ENCODE measurements around the gene GPR158. TPM values are rescaled to one million over a fixed set of nuclear protein-coding genes. Genes with fewer than 3 reads are reported as not detected.

GPR158 gene
- total and polyA plus RNA-seq, 2 experiments from 2014 or later = not detected

- in situ Hi-C loops (cut with MboI) = no loop called here
Measured at GRCh38 chr10:25398680-25399079, 223.9 kb downstream of the GPR158 start.

GRCh38 chr10:25405871-25406270 is 231.1 kb downstream of the GPR158 start:
- no peaks in the 10 kb centered on the region for H3K36me3 ChIP-seq (ENCODE audit: low read depth)
- no peaks in the 10 kb centered on the region for H3K9me3 ChIP-seq (ENCODE audit: low read depth)
- in situ Hi-C loops (cut with MboI) = no loop called here
- H3K27ac ChIP-seq = no peak overlapping the region
- H3K9ac ChIP-seq = no peak overlapping the region
- no peak overlapping the region for H2AFZ ChIP-seq
- WGBS, 2 experiments (ENCODE audit: low coverage in 1 of 2, low lambda C conversion rate in 2 of 2, missing lambda C conversion rate in 2 of 2) = 0 to 3% methylated on average over 1 of the region's 1 CpG
- no peaks in the 10 kb centered on the region for H3K27me3 ChIP-seq (replicated peaks; ENCODE audit: insufficient read depth)
- H3K79me2 ChIP-seq (ENCODE audit: insufficient read depth) = no peaks in the 10 kb centered on the region
- no peaks in the 10 kb centered on the region for H4K20me1 ChIP-seq (ENCODE audit: insufficient read depth)
- H3K4me2 ChIP-seq (ENCODE audit: unreplicated experiment) = no peak overlapping the region
- H3K4me1 ChIP-seq (ENCODE audit: insufficient read depth) = no peaks in the 10 kb centered on the region
- H3K9me2 ChIP-seq (ENCODE audit: insufficient read depth) = no peaks in the 10 kb centered on the region
- H3F3A ChIP-seq (ENCODE audit: insufficient read depth) = no peaks in the 10 kb centered on the region
- H3K4me3 ChIP-seq = no peak overlapping the region
- DNase-seq = no peak
- no peak for TF ChIP-seq EZH2phosphoT487 (IDR thresholded peaks at IDR 0.05; ENCODE audit: insufficient read depth, low read depth)
- no peak for TF ChIP-seq EZH2 (IDR thresholded peaks at IDR 0.05; ENCODE audit: insufficient read depth, poor library complexity, severe bottlenecking)

More at GRCh38 chr10:25398680-25399079, 223.9 kb downstream of the GPR158 start:
- Histone ChIP-seq H3K4me1 (ENCODE audit: insufficient read depth) (no peaks in the 10 kb centered on the region), H3K4me2 (ENCODE audit: unreplicated experiment) (no peak overlapping the region), H3K9me3 (ENCODE audit: low read depth) (no peaks in the 10 kb centered on the region), H3F3A (ENCODE audit: insufficient read depth) (no peaks in the 10 kb centered on the region), H3K36me3 (ENCODE audit: low read depth) (no peaks in the 10 kb centered on the region), H3K79me2 (ENCODE audit: insufficient read depth) (no peaks in the 10 kb centered on the region), H2AFZ (no peak overlapping the region), H3K4me3 (no peak overlapping the region), H3K27ac (no peak overlapping the region), H4K20me1 (ENCODE audit: insufficient read depth) (no peaks in the 10 kb centered on the region), H3K9ac (no peak overlapping the region), H3K9me2 (ENCODE audit: insufficient read depth) (no peaks in the 10 kb centered on the region), H3K27me3 (replicated peaks; ENCODE audit: insufficient read depth) (no peaks in the 10 kb centered on the region)
- WGBS, 2 experiments (ENCODE audit: low coverage in 1 of 2, low lambda C conversion rate in 2 of 2, missing lambda C conversion rate in 2 of 2) = 16 to 18% methylated on average over 3 of the region's 3 CpGs
- no peak for DNase-seq
- TF ChIP-seq EZH2 (IDR thresholded peaks at IDR 0.05; ENCODE audit: insufficient read depth, poor library complexity, severe bottlenecking) (no peak), EZH2phosphoT487 (IDR thresholded peaks at IDR 0.05; ENCODE audit: insufficient read depth, low read depth) (no peak)

- no peaks in the 10 kb centered on the region for H3K4me1 ChIP-seq (ENCODE audit: insufficient read depth)
- no peak overlapping the region for H3K27ac ChIP-seq
- H3K9me2 ChIP-seq (ENCODE audit: insufficient read depth) = no peaks in the 10 kb centered on the region
- WGBS, 2 experiments (ENCODE audit: low coverage in 1 of 2, low lambda C conversion rate in 2 of 2, missing lambda C conversion rate in 2 of 2) = 3 to 8% methylated on average over 2 of the region's 2 CpGs
- no peaks in the 10 kb centered on the region for H4K20me1 ChIP-seq (ENCODE audit: insufficient read depth)
- TF ChIP-seq EZH2 (IDR thresholded peaks at IDR 0.05; ENCODE audit: insufficient read depth, poor library complexity, severe bottlenecking) (no peak), EZH2phosphoT487 (IDR thresholded peaks at IDR 0.05; ENCODE audit: insufficient read depth, low read depth) (no peak)
- DNase-seq = no peak
- no peaks in the 10 kb centered on the region for H3K79me2 ChIP-seq (ENCODE audit: insufficient read depth)
- no peak overlapping the region for H3K4me3 ChIP-seq
- in situ Hi-C loops (cut with MboI) = no loop called here
- no peaks in the 10 kb centered on the region for H3K36me3 ChIP-seq (ENCODE audit: low read depth)
- no peaks in the 10 kb centered on the region for H3K27me3 ChIP-seq (replicated peaks; ENCODE audit: insufficient read depth)
- H3K9ac ChIP-seq = no peak overlapping the region
- no peaks in the 10 kb centered on the region for H3F3A ChIP-seq (ENCODE audit: insufficient read depth)
- H3K9me3 ChIP-seq (ENCODE audit: low read depth) = no peaks in the 10 kb centered on the region
- no peak overlapping the region for H2AFZ ChIP-seq
- no peak overlapping the region for H3K4me2 ChIP-seq (ENCODE audit: unreplicated experiment)
Measured at GRCh38 chr10:25417611-25418010, 242.8 kb downstream of the GPR158 start.

GRCh38 chr10:25425776-25426175 is 251.0 kb downstream of the GPR158 start:
- H3K4me2 ChIP-seq (ENCODE audit: unreplicated experiment) = no peak overlapping the region
- in situ Hi-C loops (cut with MboI) = no loop called here
- no peaks in the 10 kb centered on the region for H3K4me1 ChIP-seq (ENCODE audit: insufficient read depth)

GRCh38 chr10:25436431-25436830 is 261.6 kb downstream of the GPR158 start:
- in situ Hi-C loops (cut with MboI) = no loop called here
- Histone ChIP-seq H3K9me2 (ENCODE audit: insufficient read depth) (no peaks in the 10 kb centered on the region), H3K27me3 (replicated peaks; ENCODE audit: insufficient read depth) (no peaks in the 10 kb centered on the region), H3K9me3 (ENCODE audit: low read depth) (no peaks in the 10 kb centered on the region), H2AFZ (no peak overlapping the region), H3K79me2 (ENCODE audit: insufficient read depth) (no peaks in the 10 kb centered on the region), H3K4me1 (ENCODE audit: insufficient read depth) (no peaks in the 10 kb centered on the region), H4K20me1 (ENCODE audit: insufficient read depth) (no peaks in the 10 kb centered on the region), H3K4me2 (ENCODE audit: unreplicated experiment) (no peak overlapping the region), H3K27ac (no peak overlapping the region), H3K4me3 (no peak overlapping the region), H3K9ac (no peak overlapping the region), H3K36me3 (ENCODE audit: low read depth) (no peaks in the 10 kb centered on the region), H3F3A (ENCODE audit: insufficient read depth) (no peaks in the 10 kb centered on the region)
- TF ChIP-seq EZH2phosphoT487 (IDR thresholded peaks at IDR 0.05; ENCODE audit: insufficient read depth, low read depth) (no peak), EZH2 (IDR thresholded peaks at IDR 0.05; ENCODE audit: insufficient read depth, poor library complexity, severe bottlenecking) (no peak)
- no peak for DNase-seq
- 40 to 43% methylated on average over 2 of the region's 2 CpGs for WGBS, 2 experiments (ENCODE audit: low coverage in 1 of 2, low lambda C conversion rate in 2 of 2, missing lambda C conversion rate in 2 of 2)

More at GRCh38 chr10:25425776-25426175, 251.0 kb downstream of the GPR158 start:
- Histone ChIP-seq H4K20me1 (ENCODE audit: insufficient read depth) (no peaks in the 10 kb centered on the region), H3K9ac (no peak overlapping the region), H3K27me3 (replicated peaks; ENCODE audit: insufficient read depth) (no peaks in the 10 kb centered on the region), H3F3A (ENCODE audit: insufficient read depth) (no peaks in the 10 kb centered on the region), H2AFZ (no peak overlapping the region), H3K79me2 (ENCODE audit: insufficient read depth) (no peaks in the 10 kb centered on the region), H3K27ac (no peak overlapping the region), H3K4me3 (no peak overlapping the region), H3K9me3 (ENCODE audit: low read depth) (no peaks in the 10 kb centered on the region), H3K36me3 (ENCODE audit: low read depth) (no peaks in the 10 kb centered on the region), H3K9me2 (ENCODE audit: insufficient read depth) (no peaks in the 10 kb centered on the region)
- no peak for DNase-seq
- WGBS, 2 experiments (ENCODE audit: low coverage in 1 of 2, low lambda C conversion rate in 2 of 2, missing lambda C conversion rate in 2 of 2) = 2 to 9% methylated on average over 2 of the region's 2 CpGs
- TF ChIP-seq EZH2phosphoT487 (IDR thresholded peaks at IDR 0.05; ENCODE audit: insufficient read depth, low read depth) (no peak), EZH2 (IDR thresholded peaks at IDR 0.05; ENCODE audit: insufficient read depth, poor library complexity, severe bottlenecking) (no peak)

All from GM23248 (cell line).